Aortic smooth muscle cell (primary cell): Measurements from ENCODE around the gene KCNJ18. TPM values are rescaled to one million over a fixed set of nuclear protein-coding genes. Genes with fewer than 3 reads are reported as not detected.

Experiments
- total RNA-seq: library from RNA; depleted of rRNA; stranded (reverse); fragments of >200 nt; gene quantifications from 2 replicates; pipeline ENCODE4 v1.2.3, GENCODE V29; 2014

Gene KCNJ18
- not detected in 2 replicates for total RNA-seq

DNA sequence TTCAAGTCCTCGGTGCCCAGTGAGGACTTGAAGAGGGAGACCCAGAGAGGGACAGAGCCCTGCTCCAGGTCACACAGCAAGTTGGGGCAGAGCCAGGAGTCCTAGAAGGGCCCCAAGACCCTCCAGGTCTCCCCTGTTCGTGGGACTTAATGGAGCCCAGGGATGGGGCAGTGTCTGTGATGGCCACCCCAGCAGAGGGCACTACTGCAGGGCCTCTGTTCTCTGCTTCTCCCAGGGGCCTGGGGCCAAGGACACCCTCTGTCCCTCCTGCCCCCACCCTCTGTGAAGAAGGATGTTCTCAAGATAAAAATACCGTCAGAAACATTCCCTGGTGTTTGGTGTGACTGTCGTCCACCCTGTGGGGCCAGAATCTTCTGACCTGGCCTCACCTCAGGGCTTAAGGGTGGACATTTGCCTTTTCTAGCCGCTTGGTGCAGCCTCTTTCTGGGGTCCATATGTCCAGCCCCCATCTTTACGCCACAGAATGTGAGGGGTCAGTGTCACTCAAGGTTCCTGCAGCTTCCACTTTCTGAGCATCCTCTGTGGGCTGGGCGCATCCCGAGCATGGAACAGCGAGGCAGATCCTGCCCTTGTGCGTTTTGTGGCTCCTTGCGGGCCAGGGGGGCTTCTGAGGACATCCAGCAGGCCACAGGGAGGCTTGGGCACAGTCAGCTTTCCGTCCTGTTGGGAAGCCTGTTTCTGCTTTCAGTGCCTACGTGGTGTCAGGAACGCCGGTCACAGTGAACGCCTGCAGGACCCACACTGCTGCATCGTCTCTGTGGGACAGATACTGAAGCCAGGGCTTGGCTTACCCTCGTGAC, at the start of gene KCNJ18:
TSS of gene KCNJ18 (plus strand) at position 641 of the 821 bp plus-strand sequence. CDS start 10,264 bp downstream, outside the sequence.

